Type B pancreatic cell (in vitro differentiated cells): ENCODE results near the gene MTX1. TPM values are rescaled to one million over a fixed set of nuclear protein-coding genes. Genes with fewer than 3 reads are reported as not detected.

Experiments
- DNase-seq: peaks from one replicate; pipeline ENCODE4 v3.0.0; 2021; ENCODE audit warnings: mixed read lengths; ENCODE audit not compliant: unreplicated experiment; ENCODE audit errors: extremely low spot score
- H3K27ac Mint-ChIP-seq: 2 replicates; pipeline ENCODE4 v1.8.0; 2021; ENCODE audit warnings: mild to moderate bottlenecking, mixed read lengths
- H3K27me3 Mint-ChIP-seq: 2 replicates; pipeline ENCODE4 v1.8.0; 2021; ENCODE audit warnings: mixed read lengths
- H3K36me3 Mint-ChIP-seq: 2 replicates; pipeline ENCODE4 v1.8.0; 2021; ENCODE audit warnings: mixed read lengths
- H3K4me1 Mint-ChIP-seq: one replicate; pipeline ENCODE4 v1.8.0; 2021; ENCODE audit warnings: mixed read lengths; ENCODE audit not compliant: unreplicated experiment
- H3K4me3 Mint-ChIP-seq: 2 replicates; pipeline ENCODE4 v1.8.0; 2021; ENCODE audit warnings: mild to moderate bottlenecking, mixed read lengths
- H3K9me3 Mint-ChIP-seq: 2 replicates; pipeline ENCODE4 v1.8.0; 2021; ENCODE audit warnings: mixed read lengths
- CTCF ChIP-seq: fragments of 200-600 bp; sonication (generic); conservative IDR thresholded peaks from 2 replicates; pipeline ENCODE4 v1.5.0; 2021; ENCODE audit warnings: antibody characterized with exemption, mild to moderate bottlenecking
- total RNA-seq: library from RNA; stranded (reverse); gene quantifications from 2 replicates; pipeline ENCODE4 v1.2.1, GENCODE V29; 2021; ENCODE audit warnings: low replicate concordance

The MTX1 gene
- total RNA-seq, 1 donor from 2014 or later = 34.0 TPM

DNA sequence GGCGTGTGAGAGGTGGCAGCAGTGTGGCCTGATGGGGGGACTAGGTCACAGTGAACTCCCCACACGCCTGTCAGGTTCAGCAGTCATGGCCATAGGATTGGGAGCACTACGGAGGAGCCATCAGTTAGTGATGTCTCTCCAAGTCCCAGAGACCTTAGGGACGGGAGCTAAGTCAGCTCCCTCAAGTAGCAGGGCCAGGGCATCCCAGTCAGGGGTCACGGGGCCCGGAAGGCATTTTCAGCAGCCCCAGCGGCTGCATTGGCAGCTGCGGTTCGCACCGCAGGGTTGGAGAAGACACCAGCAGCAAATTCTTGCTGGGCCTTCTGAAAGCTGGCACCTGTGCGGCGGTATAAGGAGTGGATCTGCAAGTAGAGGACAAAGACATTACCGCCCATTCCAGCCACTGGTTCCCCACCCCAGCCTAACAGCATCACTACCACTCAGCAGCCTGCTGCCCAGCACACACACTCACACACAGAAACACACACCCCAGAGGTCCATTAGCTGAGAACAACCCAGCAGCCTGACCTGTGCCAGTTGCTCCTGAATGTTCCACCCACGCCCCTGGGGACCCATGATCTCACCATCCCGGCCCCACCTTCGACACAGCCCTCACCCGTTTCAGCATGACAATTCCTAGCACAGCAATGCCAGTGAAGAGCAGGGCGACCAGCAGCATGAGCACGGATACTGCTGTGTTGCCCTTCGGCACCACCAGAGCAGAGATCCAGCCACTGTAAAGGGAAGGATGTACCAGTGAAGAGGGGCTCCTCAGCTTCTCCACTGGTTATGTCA lies 47.8 kb downstream of the MTX1 start:
- peaks cover 34% of the 10 kb centered on the region for H3K4me1 Mint-ChIP-seq
- no peaks in the 10 kb centered on the region for H3K27me3 Mint-ChIP-seq
- peak overlapping the region; percentile 91 for H3K4me3 Mint-ChIP-seq
- TF ChIP-seq CTCF = no peak
- peak overlapping the region; percentile 87 for H3K27ac Mint-ChIP-seq
- DNase-seq = no peak
- H3K9me3 Mint-ChIP-seq = no peaks in the 10 kb centered on the region
- peaks cover 21% of the 10 kb centered on the region for H3K36me3 Mint-ChIP-seq

DNA sequence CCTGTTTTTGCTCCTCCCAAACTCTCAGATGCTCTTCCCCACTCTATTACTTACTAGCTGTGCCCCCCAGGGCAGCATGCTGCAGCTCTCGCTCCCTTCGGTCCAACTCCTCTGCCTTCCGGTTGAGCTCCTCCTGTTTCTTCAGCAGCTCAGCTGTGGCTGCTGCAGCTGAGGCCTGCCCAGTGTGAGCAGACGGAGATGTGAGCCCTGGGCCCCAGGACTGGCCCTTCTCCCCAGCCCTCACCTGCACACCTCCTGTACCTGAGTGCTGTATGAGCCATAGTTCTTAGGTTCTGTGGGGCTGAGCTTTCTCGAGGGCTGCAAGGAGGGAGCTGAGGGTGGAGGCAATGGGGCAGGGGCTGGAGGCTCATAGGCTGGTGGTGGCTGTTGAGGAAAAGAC lies 51.8 kb downstream of the MTX1 start:
- H3K27me3 Mint-ChIP-seq = no peaks in the 10 kb centered on the region
- TF ChIP-seq CTCF = no peak
- H3K9me3 Mint-ChIP-seq = no peaks in the 10 kb centered on the region
- DNase-seq = no peak
- no peak overlapping the region for H3K27ac Mint-ChIP-seq
- H3K4me1 Mint-ChIP-seq = peaks cover 34% of the 10 kb centered on the region
- H3K36me3 Mint-ChIP-seq = peaks cover 35% of the 10 kb centered on the region
- peak overlapping the region; percentile 99 for H3K4me3 Mint-ChIP-seq

DNA sequence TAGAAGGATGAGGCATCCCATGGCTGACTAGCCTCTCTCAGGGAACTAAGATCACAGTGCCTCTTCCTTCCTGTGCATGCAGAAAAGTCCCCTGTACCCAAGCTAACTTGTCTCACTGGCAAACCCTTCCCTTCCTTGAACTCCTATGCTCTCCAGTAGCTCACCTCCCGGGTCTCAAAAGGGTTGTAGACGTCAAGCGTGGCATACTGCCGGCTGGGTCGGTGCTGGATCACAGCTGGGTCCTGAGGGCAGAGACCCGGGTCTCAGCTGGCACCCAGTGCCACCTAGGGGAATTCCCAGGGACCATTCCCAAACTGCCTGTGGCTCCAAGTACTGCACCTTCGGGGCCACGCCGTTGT lies 53.0 kb downstream of the MTX1 start:
- Mint-ChIP-seq H3K27ac (peak overlapping the region; percentile 93), H3K4me1 (peaks cover 25% of the 10 kb centered on the region), H3K27me3 (no peaks in the 10 kb centered on the region), H3K9me3 (no peaks in the 10 kb centered on the region), H3K4me3 (peak overlapping the region; percentile 99), H3K36me3 (peaks cover 38% of the 10 kb centered on the region)
- peak; percentile 35 for TF ChIP-seq CTCF
- no peak for DNase-seq

- Mint-ChIP-seq H3K27me3 (no peaks in the 10 kb centered on the region), H3K9me3 (no peaks in the 10 kb centered on the region), H3K27ac (peak within 1 kb of the TSS; percentile 93), H3K4me1 (peaks cover 22% of the 10 kb centered on the region), H3K4me3 (peak within 1 kb of the TSS; percentile 99), H3K36me3 (peaks cover 36% of the 10 kb centered on the region)
- peak; percentile 93 for DNase-seq
- peak; percentile 9 for TF ChIP-seq CTCF
These were observed 53.6 kb downstream of the MTX1 start, which contains the start of gene SCAMP3 for GRCh38 chr1:155261852-155262673. SCAMP3 (minus strand) TSS chr1:155262360; CDS start chr1:155262151, 209 bp downstream.

- Mint-ChIP-seq H3K27ac (peak overlapping the region; percentile 93), H3K27me3 (no peaks in the 10 kb centered on the region), H3K4me1 (peaks cover 22% of the 10 kb centered on the region), H3K9me3 (no peaks in the 10 kb centered on the region), H3K4me3 (peak overlapping the region; percentile 99), H3K36me3 (peaks cover 41% of the 10 kb centered on the region)
- no peak for DNase-seq
- TF ChIP-seq CTCF = no peak
These were observed 54.6 kb downstream of the MTX1 start for GRCh38 chr1:155263067-155263466.

Other genes starting within 250 kb of the MTX1 start
- 48.1 and 49.0 TPM in 2 replicates for gene PYGO2, start 246.9 kb upstream of the MTX1 start, total RNA-seq
- 65.3 and 87.8 TPM in 2 replicates for gene SHC1, start 237.9 kb upstream of the MTX1 start, total RNA-seq
- 58.8 and 119 TPM in 2 replicates for gene CKS1B, start 234.0 kb upstream of the MTX1 start, total RNA-seq
- 51.4 and 59.0 TPM in 2 replicates for gene FLAD1, start 225.4 kb upstream of the MTX1 start, total RNA-seq
- gene LENEP, start 215.1 kb upstream of the MTX1 start, total RNA-seq = 0.52 and 1.1 TPM in 2 replicates
- 38.1 and 75.9 TPM in 2 replicates for gene ZBTB7B, start 205.9 kb upstream of the MTX1 start, total RNA-seq
- 1.6 and 2.4 TPM in 2 replicates for gene DCST2, start 174.9 kb upstream of the MTX1 start, total RNA-seq
- gene DCST1, start 174.9 kb upstream of the MTX1 start, total RNA-seq = not detected in 2 replicates
- gene ADAM15, start 157.4 kb upstream of the MTX1 start, total RNA-seq = 61.9 and 69.0 TPM in 2 replicates
- 21.2 and 22.1 TPM in 2 replicates for gene EFNA4, start 145.0 kb upstream of the MTX1 start, total RNA-seq
- gene EFNA3, start 129.9 kb upstream of the MTX1 start, total RNA-seq = 3.4 and 4.7 TPM in 2 replicates
- gene EFNA1, start 80.8 kb upstream of the MTX1 start, total RNA-seq = 26.1 and 69.9 TPM in 2 replicates
- gene SLC50A1, start 72.8 kb upstream of the MTX1 start, total RNA-seq = 27.8 and 43.0 TPM in 2 replicates
- gene DPM3, start 68.2 kb upstream of the MTX1 start, total RNA-seq = 73.9 and 75.3 TPM in 2 replicates
- 173 and 179 TPM in 2 replicates for gene KRTCAP2, start 35.4 kb upstream of the MTX1 start, total RNA-seq
- 2.0 and 8.1 TPM in 2 replicates for gene TRIM46, start 34.8 kb upstream of the MTX1 start, total RNA-seq
- gene THBS3, start 798 bp upstream of the MTX1 start, total RNA-seq = 23.2 and 28.0 TPM in 2 replicates
- 37.4 and 55.7 TPM in 2 replicates for gene ENTREP3, start 46.8 kb downstream of the MTX1 start, total RNA-seq
- gene SCAMP3, start 53.7 kb downstream of the MTX1 start, total RNA-seq = 52.0 and 58.7 TPM in 2 replicates
- 61.5 and 96.8 TPM in 2 replicates for gene CLK2, start 64.8 kb downstream of the MTX1 start, total RNA-seq
- gene HCN3, start 68.8 kb downstream of the MTX1 start, total RNA-seq = 9.5 and 10.6 TPM in 2 replicates
- gene PKLR, start 92.7 kb downstream of the MTX1 start, total RNA-seq = 1.0 and 2.4 TPM in 2 replicates
- gene FDPS, start 100.2 kb downstream of the MTX1 start, total RNA-seq = 183 and 187 TPM in 2 replicates
- 30.3 and 39.1 TPM in 2 replicates for gene RUSC1, start 112.2 kb downstream of the MTX1 start, total RNA-seq